Stomach smooth muscle (tissue), 2 donors: ENCODE results near the gene BMF.
A peak's percentile ranks its signal among the peaks of the same experiment; 100 is the strongest.

Experiments
- H3K27ac ChIP-seq: one replicate; pipeline ENCODE4 v1.7.0; 2013; ENCODE audit warnings: mild to moderate bottlenecking, low read length, inconsistent platforms
- H3K27me3 ChIP-seq, 2 donors: one replicate each; pipeline ENCODE4 v1.7.0; 2013; ENCODE audit warnings: low read length in 2 of 2; ENCODE audit not compliant: insufficient read depth in 2 of 2, control insufficient read depth in 1 of 2
- H3K36me3 ChIP-seq, 2 donors: one replicate each; pipeline ENCODE4 v1.7.0; 2013; ENCODE audit warnings: low read length in 2 of 2; ENCODE audit not compliant: control insufficient read depth in 2 of 2, insufficient read depth in 2 of 2
- H3K4me1 ChIP-seq: one replicate; pipeline ENCODE4 v1.7.0; 2013; ENCODE audit warnings: low read length; ENCODE audit not compliant: control insufficient read depth, insufficient read depth
- H3K4me3 ChIP-seq, 2 donors: one replicate each; pipeline ENCODE4 v1.7.0; 2013; ENCODE audit warnings: low read length in 2 of 2
- H3K9ac ChIP-seq, 2 donors: one replicate each; pipeline ENCODE4 v1.7.0; 2013; ENCODE audit warnings: low read length in 2 of 2, mild to moderate bottlenecking in 1 of 2
- H3K9me3 ChIP-seq, 2 donors: one replicate each; pipeline ENCODE4 v1.7.0; 2013; ENCODE audit warnings: low read length in 2 of 2; ENCODE audit not compliant: control insufficient read depth in 2 of 2
- donor health status: healthy.
- donor health status: Pancreatic carcinoma.

The BMF gene

GRCh38 chr15:40052604-40053003 lies 56.1 kb downstream of the BMF start:
- Histone ChIP-seq H3K4me3 (no peak overlapping the region), H3K27ac (no peak overlapping the region), H3K9ac (no peak overlapping the region), H3K36me3 (peaks cover 0 to 2% of the 10 kb centered on the region in 2 donors), H3K9me3 (no peaks in the 10 kb centered on the region), H3K4me1 (peaks cover 22% of the 10 kb centered on the region), H3K27me3 (no peaks in the 10 kb centered on the region)

- no peak overlapping the region for H3K9ac ChIP-seq
These were observed 56.9 kb downstream of the BMF start for GRCh38 chr15:40051616-40052415.

GRCh38 chr15:40050788-40051470 lies 57.8 kb downstream of the BMF start:
- Histone ChIP-seq H3K9ac (no peak overlapping the region), H3K27ac (no peak overlapping the region), H3K27me3 (no peaks in the 10 kb centered on the region), H3K4me3 (no peak overlapping the region), H3K9me3 (no peaks in the 10 kb centered on the region), H3K4me1 (peaks cover 23% of the 10 kb centered on the region), H3K36me3 (peaks cover 0 to 2% of the 10 kb centered on the region in 2 donors)

More at GRCh38 chr15:40051616-40052415, 56.9 kb downstream of the BMF start:
- peaks cover 26% of the 10 kb centered on the region for H3K4me1 ChIP-seq
- no peaks in the 10 kb centered on the region for H3K27me3 ChIP-seq
- no peaks in the 10 kb centered on the region for H3K9me3 ChIP-seq
- no peak overlapping the region for H3K27ac ChIP-seq
- peaks cover 0 to 2% of the 10 kb centered on the region in 2 donors for H3K36me3 ChIP-seq
- H3K4me3 ChIP-seq: no peak overlapping the region

GRCh38 chr15:40048926-40049475 lies 59.7 kb downstream of the BMF start:
- no peaks in the 10 kb centered on the region for H3K9me3 ChIP-seq
- no peak overlapping the region for H3K9ac ChIP-seq
- no peak overlapping the region for H3K27ac ChIP-seq
- H3K36me3 ChIP-seq: no peaks in the 10 kb centered on the region
- no peaks in the 10 kb centered on the region for H3K27me3 ChIP-seq
- H3K4me3 ChIP-seq: no peak overlapping the region
- H3K4me1 ChIP-seq: peaks cover 11% of the 10 kb centered on the region

- no peak overlapping the region for H3K27ac ChIP-seq
- no peaks in the 10 kb centered on the region for H3K27me3 ChIP-seq
- no peak overlapping the region for H3K4me3 ChIP-seq
- H3K4me1 ChIP-seq: peaks cover 11% of the 10 kb centered on the region
- H3K9ac ChIP-seq: no peak overlapping the region
- H3K9me3 ChIP-seq: no peaks in the 10 kb centered on the region
- no peaks in the 10 kb centered on the region for H3K36me3 ChIP-seq
These were observed 60.4 kb downstream of the BMF start for GRCh38 chr15:40048211-40048792.

GRCh38 chr15:40047415-40048210 lies 61.1 kb downstream of the BMF start:
- Histone ChIP-seq H3K4me1 (peaks cover 11% of the 10 kb centered on the region), H3K36me3 (no peaks in the 10 kb centered on the region), H3K4me3 (no peak overlapping the region), H3K9ac (no peak overlapping the region), H3K27ac (no peak overlapping the region), H3K27me3 (no peaks in the 10 kb centered on the region), H3K9me3 (no peaks in the 10 kb centered on the region)

GRCh38 chr15:40046721-40047414 lies 61.8 kb downstream of the BMF start:
- Histone ChIP-seq H3K4me1 (peaks cover 11% of the 10 kb centered on the region), H3K9ac (no peak overlapping the region), H3K4me3 (no peak overlapping the region), H3K27me3 (no peaks in the 10 kb centered on the region), H3K27ac (no peak overlapping the region), H3K36me3 (no peaks in the 10 kb centered on the region), H3K9me3 (no peaks in the 10 kb centered on the region)

GRCh38 chr15:40045572-40046217 lies 63.0 kb downstream of the BMF start:
- no peaks in the 10 kb centered on the region for H3K27me3 ChIP-seq
- H3K9ac ChIP-seq: peak overlapping the region in 1 of 2 donors; percentile 21
- no peaks in the 10 kb centered on the region for H3K36me3 ChIP-seq
- H3K9me3 ChIP-seq: no peaks in the 10 kb centered on the region
- peaks cover 13% of the 10 kb centered on the region for H3K4me1 ChIP-seq
- peak overlapping the region in 1 of 2 donors; percentile 23 for H3K4me3 ChIP-seq
- H3K27ac ChIP-seq: no peak overlapping the region

- peak overlapping the region in 1 of 2 donors; percentile 23 for H3K4me3 ChIP-seq
- peak overlapping the region; percentile 37 for H3K9ac ChIP-seq
- no peaks in the 10 kb centered on the region for H3K27me3 ChIP-seq
- no peaks in the 10 kb centered on the region for H3K36me3 ChIP-seq
- H3K9me3 ChIP-seq: no peaks in the 10 kb centered on the region
- H3K27ac ChIP-seq: no peak overlapping the region
- peaks cover 16% of the 10 kb centered on the region for H3K4me1 ChIP-seq
These were observed 63.7 kb downstream of the BMF start for GRCh38 chr15:40044717-40045571.
